Lower leg skin (tissue), 3 donors: ENCODE data around the gene TESMIN.

ENCODE experiments used
- CTCF ChIP-seq, 3 donors: fragments of 450-650 bp; IDR thresholded peaks; one replicate each; pipeline ENCODE4 v1.5.1; 2016; ENCODE audit warnings: antibody characterized with exemption in 3 of 3, mild to moderate bottlenecking in 3 of 3, moderate library complexity in 2 of 3
- POLR2A ChIP-seq, 2 donors: fragments of 450-650 bp; IDR thresholded peaks; one replicate each; pipeline ENCODE4 v1.6.1; 2016 to 2017; ENCODE audit warnings: antibody characterized with exemption in 2 of 2, mild to moderate bottlenecking in 1 of 2, moderate library complexity in 1 of 2

DNA sequence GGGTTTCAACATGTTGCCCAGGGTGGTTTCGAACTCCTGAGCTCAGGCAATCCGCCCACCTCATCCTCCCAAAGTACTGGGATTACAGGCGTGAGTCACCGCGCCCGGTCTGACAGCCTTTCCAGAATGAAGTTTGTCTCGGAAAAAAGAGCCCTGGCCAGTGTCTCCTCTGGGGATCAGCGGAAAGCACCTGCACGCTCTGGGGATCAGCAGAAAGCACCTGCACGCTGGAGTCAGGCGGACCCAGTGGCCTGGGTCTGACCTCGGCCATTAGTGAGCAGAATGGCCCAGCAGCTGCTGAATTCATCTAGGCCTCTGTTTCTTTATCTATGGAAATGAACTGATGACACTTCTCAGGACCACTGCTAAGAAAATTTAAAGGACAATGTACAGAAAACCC, 10.5 kb upstream of the TESMIN start:
- no peak for TF ChIP-seq CTCF (IDR thresholded peaks at IDR 0.05)
- no peak for TF ChIP-seq POLR2A (IDR thresholded peaks at IDR 0.05)
